ENCODE data around the gene DLGAP4. TPM values are rescaled to one million over a fixed set of nuclear protein-coding genes. Genes with fewer than 3 reads are reported as not detected.

The DLGAP4 gene
- total RNA-seq, 1 experiment from 2014 or later = 80.3 TPM

GRCh38 chr20:36548006-36548315 is 241.8 kb downstream of the DLGAP4 start:
- intact Hi-C loops (cut with micrococcal nuclease) = no loop called here
- POLR2A ChIA-PET = interaction anchor here (0.6 kb wide), 1 partner anchor 292 kb away, joined by 3 read pairs; no protein-coding TSS in a partner anchor
- no peak overlapping the region for H3K4me3 Mint-ChIP-seq (ENCODE audit: unreplicated experiment)
- CTCF ChIA-PET = interaction anchor here (0.5 kb wide), 1 partner anchor 221 kb away, joined by 3 read pairs; no protein-coding TSS in a partner anchor
- no peak for TF ChIP-seq CTCF (IDR thresholded peaks at IDR 0.05; ENCODE audit: unreplicated experiment)
- H3K27me3 Mint-ChIP-seq (ENCODE audit: insufficient read depth, unreplicated experiment) = no peaks in the 10 kb centered on the region
- no peaks in the 10 kb centered on the region for H3K9me3 Mint-ChIP-seq (ENCODE audit: unreplicated experiment)
- DNase-seq (ENCODE audit: unreplicated experiment) = no peak
- BruUV-seq (replicated peaks) = no TSS peak
- H3K36me3 Mint-ChIP-seq (ENCODE audit: insufficient read depth, unreplicated experiment) = peaks cover 8% of the 10 kb centered on the region
- H3K27ac Mint-ChIP-seq (ENCODE audit: low read depth, unreplicated experiment) = no peak overlapping the region
- H3K4me1 Mint-ChIP-seq (ENCODE audit: insufficient read depth, unreplicated experiment) = peaks cover 8% of the 10 kb centered on the region

GRCh38 chr20:36548704-36549627 is 242.8 kb downstream of the DLGAP4 start:
- intact Hi-C loops (cut with micrococcal nuclease) = no loop called here
- CTCF ChIA-PET = interaction anchor here (0.5 to 0.7 kb wide), 3 partner anchors 196 to 545 kb away, joined by 3 read pairs; no protein-coding TSS in a partner anchor
- Mint-ChIP-seq H3K4me1 (ENCODE audit: insufficient read depth, unreplicated experiment) (peaks cover 8% of the 10 kb centered on the region), H3K27me3 (ENCODE audit: insufficient read depth, unreplicated experiment) (no peaks in the 10 kb centered on the region), H3K4me3 (ENCODE audit: unreplicated experiment) (no peak overlapping the region), H3K27ac (ENCODE audit: low read depth, unreplicated experiment) (no peak overlapping the region), H3K36me3 (ENCODE audit: insufficient read depth, unreplicated experiment) (peaks cover 8% of the 10 kb centered on the region), H3K9me3 (ENCODE audit: unreplicated experiment) (no peaks in the 10 kb centered on the region)
- TF ChIP-seq CTCF (IDR thresholded peaks at IDR 0.05; ENCODE audit: unreplicated experiment) = no peak
- no peak for DNase-seq (ENCODE audit: unreplicated experiment)
- BruUV-seq (replicated peaks) = no TSS peak
- POLR2A ChIA-PET = interaction anchor here (0.6 kb wide), 2 partner anchors 87 to 291 kb away, joined by 3 read pairs; no protein-coding TSS in a partner anchor

- H3K27ac Mint-ChIP-seq (ENCODE audit: low read depth, unreplicated experiment) = no peak overlapping the region
- H3K4me1 Mint-ChIP-seq (ENCODE audit: insufficient read depth, unreplicated experiment) = peaks cover 2% of the 10 kb centered on the region
- intact Hi-C loops (cut with micrococcal nuclease) = no loop called here
- CTCF ChIA-PET = interaction anchor here (0.6 to 0.7 kb wide), 2 partner anchors 17 to 292 kb away, joined by 3 read pairs; no protein-coding TSS in a partner anchor
- no peak overlapping the region for H3K4me3 Mint-ChIP-seq (ENCODE audit: unreplicated experiment)
- H3K36me3 Mint-ChIP-seq (ENCODE audit: insufficient read depth, unreplicated experiment) = peaks cover 2% of the 10 kb centered on the region
- no peak for DNase-seq (ENCODE audit: unreplicated experiment)
- H3K27me3 Mint-ChIP-seq (ENCODE audit: insufficient read depth, unreplicated experiment) = no peaks in the 10 kb centered on the region
- no peak for TF ChIP-seq CTCF (IDR thresholded peaks at IDR 0.05; ENCODE audit: unreplicated experiment)
- POLR2A ChIA-PET = interaction anchor here (0.6 kb wide), 1 partner anchor 337 kb away, joined by 4 read pairs; no protein-coding TSS in a partner anchor
- H3K9me3 Mint-ChIP-seq (ENCODE audit: unreplicated experiment) = no peaks in the 10 kb centered on the region
- BruUV-seq (replicated peaks) = no TSS peak
Measured at GRCh38 chr20:36549628-36549941, 243.4 kb downstream of the DLGAP4 start.

GRCh38 chr20:36549942-36550789 is 244.0 kb downstream of the DLGAP4 start:
- ChIA-PET CTCF (interaction anchor here (0.6 to 1.0 kb wide), 4 partner anchors 17 to 369 kb away, joined by 3 read pairs; no protein-coding TSS in a partner anchor), POLR2A (interaction anchor here (0.6 kb wide), 1 partner anchor 337 kb away, joined by 4 read pairs; no protein-coding TSS in a partner anchor)
- DNase-seq (ENCODE audit: unreplicated experiment) = no peak
- TF ChIP-seq CTCF (IDR thresholded peaks at IDR 0.05; ENCODE audit: unreplicated experiment) = no peak
- intact Hi-C loops (cut with micrococcal nuclease) = loop anchor here (10.0 kb wide), 1 partner anchor 365 kb away; no protein-coding TSS in a partner anchor
- Mint-ChIP-seq H3K4me1 (ENCODE audit: insufficient read depth, unreplicated experiment) (no peaks in the 10 kb centered on the region), H3K9me3 (ENCODE audit: unreplicated experiment) (no peaks in the 10 kb centered on the region), H3K36me3 (ENCODE audit: insufficient read depth, unreplicated experiment) (no peaks in the 10 kb centered on the region), H3K27me3 (ENCODE audit: insufficient read depth, unreplicated experiment) (no peaks in the 10 kb centered on the region), H3K4me3 (ENCODE audit: unreplicated experiment) (no peak overlapping the region), H3K27ac (ENCODE audit: low read depth, unreplicated experiment) (no peak overlapping the region)
- BruUV-seq (replicated peaks) = no TSS peak
